Measurements from ENCODE around the gene GPD2. TPM values are rescaled to one million over a fixed set of nuclear protein-coding genes. Genes with fewer than 3 reads are reported as not detected.
A peak's percentile ranks its signal among the peaks of the same experiment; 100 is the strongest.

Gene GPD2
- total and polyA plus RNA-seq, 10 of the 15 experiments (the other 5 are each of a cell fraction or from before 2014, with no cell fraction given), result 10.0 to 73.5 (median 43.4) TPM

GRCh38 chr2:156565066-156565710 lies 129.0 kb downstream of the GPD2 start:
- Histone ChIP-seq H4K20me1 (ENCODE audit: control insufficient read depth, insufficient read depth) (no peaks in the 10 kb centered on the region), H3K4me2 (ENCODE audit: control insufficient read depth, insufficient read depth) (no peak overlapping the region), H3K4me3 (no peak overlapping the region), H3K9me3 (replicated peaks; ENCODE audit: control insufficient read depth, insufficient read depth, low read length) (no peaks in the 10 kb centered on the region), H3K9ac (ENCODE audit: control insufficient read depth, insufficient read depth, low read length) (no peak overlapping the region), H3K27ac (ENCODE audit: control insufficient read depth, insufficient read depth) (no peak overlapping the region), H2AFZ (ENCODE audit: control insufficient read depth, low read depth, low read length) (no peak overlapping the region), H3K27me3 (replicated peaks in 1 of 2; ENCODE audit: control insufficient read depth in 2 of 2, insufficient read depth in 2 of 2, low read length in 1 of 2) (no peaks in the 10 kb centered on the region), H3K36me3 (ENCODE audit: control insufficient read depth in 2 of 2, insufficient read depth in 2 of 2, low read length in 1 of 2) (0 out of 4 replicates have a peak, but pooled peaks cover 0 to 5% of the 10 kb centered on the region in 2 experiments), H3K4me1 (ENCODE audit: control insufficient read depth, insufficient read depth, low read length) (no peaks in the 10 kb centered on the region), H3K79me2 (ENCODE audit: control insufficient read depth, insufficient read depth, low read length) (no peaks in the 10 kb centered on the region)
- ChIA-PET POLR2A (no interaction called here), SMC1A (ENCODE audit: uncharacterized antibody, unreplicated experiment) (interaction anchor here (0.9 to 7.1 kb wide), 11 partner anchors 8 to 230 kb away, joined by 3 to 68 read pairs (median 4); no protein-coding TSS in a partner anchor), RAD21 (ENCODE audit: unreplicated experiment) (interaction anchor here (1.0 to 2.0 kb wide), 3 partner anchors 11 to 224 kb away, joined by 3 to 6 read pairs (median 6); no protein-coding TSS in a partner anchor), CTCF (interaction anchor here (1.0 to 2.0 kb wide), 5 partner anchors 8 to 230 kb away, joined by 4 to 5 read pairs (median 5); no protein-coding TSS in a partner anchor)
- ATAC-seq (peak; percentile 68), DNase-seq (ENCODE audit: low read depth, low spot score) (no peak), FAIRE-seq (no peak)
- no TSS peak for BruUV-seq (replicated peaks)
- in situ Hi-C loops (cut with MboI), result no loop called here
- intact Hi-C loops (cut with micrococcal nuclease; ENCODE audit: unreplicated experiment), result no loop called here
- 67% methylated on average over 5 of the region's 5 CpGs for WGBS (ENCODE audit: insufficient coverage, insufficient replicate concordance, low lambda C conversion rate, missing lambda C conversion rate)
- TF ChIP-seq IKZF2 (IDR thresholded peaks at IDR 0.05) (peak; percentile 55 to 71; a peak in 2 of 4 replicates), POU2F2 (IDR thresholded peaks at IDR 0.05; ENCODE audit: borderline replicate concordance, low read depth, low read length) (no peak), NR2F1 (conservative IDR thresholded peaks at IDR 0.05) (no peak), TBL1XR1 (IDR thresholded peaks at IDR 0.05; ENCODE audit: low read depth, low read length) (no peak), MAX (IDR thresholded peaks at IDR 0.05; ENCODE audit: low read depth, low read length) (no peak), SUPT20H (IDR thresholded peaks at IDR 0.05; ENCODE audit: borderline replicate concordance, control insufficient read depth, low read depth, low read length) (no peak), ATF7 (IDR thresholded peaks at IDR 0.05; ENCODE audit: low read depth) (peak; percentile 67), RB1 (IDR thresholded peaks at IDR 0.05; ENCODE audit: borderline replicate concordance) (no peak), EP300 (IDR thresholded peaks at IDR 0.05; ENCODE audit: borderline replicate concordance in 1 of 2, control insufficient read depth in 1 of 2, low read depth in 2 of 2, low read length in 2 of 2) (no peak), POLR2AphosphoS2 (IDR thresholded peaks at IDR 0.05; ENCODE audit: low read depth, low read length) (no peak), PBX3 (IDR thresholded peaks at IDR 0.05; ENCODE audit: insufficient replicate concordance, low read depth, low read length) (no peak), ZNF592 (IDR thresholded peaks at IDR 0.05) (no peak)
- TF ChIP-seq, protein P1, sequence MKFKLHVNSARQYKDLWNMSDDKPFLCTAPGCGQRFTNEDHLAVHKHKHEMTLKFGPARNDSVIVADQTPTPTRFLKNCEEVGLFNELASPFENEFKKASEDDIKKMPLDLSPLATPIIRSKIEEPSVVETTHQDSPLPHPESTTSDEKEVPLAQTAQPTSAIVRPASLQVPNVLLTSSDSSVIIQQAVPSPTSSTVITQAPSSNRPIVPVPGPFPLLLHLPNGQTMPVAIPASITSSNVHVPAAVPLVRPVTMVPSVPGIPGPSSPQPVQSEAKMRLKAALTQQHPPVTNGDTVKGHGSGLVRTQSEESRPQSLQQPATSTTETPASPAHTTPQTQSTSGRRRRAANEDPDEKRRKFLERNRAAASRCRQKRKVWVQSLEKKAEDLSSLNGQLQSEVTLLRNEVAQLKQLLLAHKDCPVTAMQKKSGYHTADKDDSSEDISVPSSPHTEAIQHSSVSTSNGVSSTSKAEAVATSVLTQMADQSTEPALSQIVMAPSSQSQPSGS (IDR thresholded peaks at IDR 0.05; ENCODE audit: low read length), result no peak
- TF ChIP-seq, protein P2, sequence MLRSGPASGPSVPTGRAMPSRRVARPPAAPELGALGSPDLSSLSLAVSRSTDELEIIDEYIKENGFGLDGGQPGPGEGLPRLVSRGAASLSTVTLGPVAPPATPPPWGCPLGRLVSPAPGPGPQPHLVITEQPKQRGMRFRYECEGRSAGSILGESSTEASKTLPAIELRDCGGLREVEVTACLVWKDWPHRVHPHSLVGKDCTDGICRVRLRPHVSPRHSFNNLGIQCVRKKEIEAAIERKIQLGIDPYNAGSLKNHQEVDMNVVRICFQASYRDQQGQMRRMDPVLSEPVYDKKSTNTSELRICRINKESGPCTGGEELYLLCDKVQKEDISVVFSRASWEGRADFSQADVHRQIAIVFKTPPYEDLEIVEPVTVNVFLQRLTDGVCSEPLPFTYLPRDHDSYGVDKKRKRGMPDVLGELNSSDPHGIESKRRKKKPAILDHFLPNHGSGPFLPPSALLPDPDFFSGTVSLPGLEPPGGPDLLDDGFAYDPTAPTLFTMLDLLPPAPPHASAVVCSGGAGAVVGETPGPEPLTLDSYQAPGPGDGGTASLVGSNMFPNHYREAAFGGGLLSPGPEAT (IDR thresholded peaks at IDR 0.05; ENCODE audit: low read depth), result peak; percentile 55; the same call in 1 of the 2 replicates

Data from GM12878 (cell line).